Activated gamma-delta T cell (primary cell): ENCODE results near the gene CACNA1F.

ENCODE experiments used
- DNase-seq: peaks from one replicate; lab custom pipeline; 2025; lab: John Stamatoyannopoulos, UW
- total RNA-seq, 2 donors: gene quantifications; one replicate each; lab custom pipeline; 2026; lab: John Stamatoyannopoulos, UW

CACNA1F gene
- 1.7 reads per million in 2 donors for total RNA-seq

GRCh38 chrX:49233176-49233575 is at the start of gene CACNA1F:
TSS of gene CACNA1F (minus strand) at chrX:49233340. CDS start at chrX:49233309, 31 bp downstream.
- no peak for DNase-seq

- DNase-seq: no peak
Observed at GRCh38 chrX:49282647-49283011, 49.5 kb upstream of the CACNA1F start.

GRCh38 chrX:49278081-49278480 is 44.9 kb upstream of the CACNA1F start:
- DNase-seq: no peak

- no peak for DNase-seq
Observed at GRCh38 chrX:49277535-49277830, 44.3 kb upstream of the CACNA1F start.

GRCh38 chrX:49276671-49277534 is 43.8 kb upstream of the CACNA1F start:
- DNase-seq: no peak

GRCh38 chrX:49276207-49276606 is 43.1 kb upstream of the CACNA1F start:
- DNase-seq: no peak

- DNase-seq: no peak
Observed at GRCh38 chrX:49273181-49273727, 40.1 kb upstream of the CACNA1F start.

GRCh38 chrX:49272421-49272820 is 39.3 kb upstream of the CACNA1F start:
- no peak for DNase-seq

- no peak for DNase-seq
Observed at GRCh38 chrX:49271341-49271740, 38.2 kb upstream of the CACNA1F start.

GRCh38 chrX:49270249-49270921 is 37.2 kb upstream of the CACNA1F start:
- DNase-seq: no peak

GRCh38 chrX:49269767-49270248 is 36.7 kb upstream of the CACNA1F start, which contains the start of gene PPP1R3F:
TSS of gene PPP1R3F (plus strand) at chrX:49269793. CDS start at chrX:49269870, 77 bp downstream.
- DNase-seq: no peak

- peak; percentile 78 for DNase-seq
Observed at GRCh38 chrX:49269010-49269766, 36.0 kb upstream of the CACNA1F start.

- no peak for DNase-seq
Observed at GRCh38 chrX:49268702-49269009, 35.5 kb upstream of the CACNA1F start.

- no peak for DNase-seq
Observed at GRCh38 chrX:49266523-49267445, 33.6 kb upstream of the CACNA1F start.

- no peak for DNase-seq
Observed at GRCh38 chrX:49264460-49264859, 31.3 kb upstream of the CACNA1F start, which contains the start of gene FOXP3. TSS of gene FOXP3 (minus strand) at chrX:49264710. CDS start at chrX:49258505, 6,205 bp downstream.

GRCh38 chrX:49263631-49264030 is 30.5 kb upstream of the CACNA1F start:
- DNase-seq: no peak

GRCh38 chrX:49262603-49263002 is 29.5 kb upstream of the CACNA1F start:
- DNase-seq: no peak

GRCh38 chrX:49260221-49260985 is 27.3 kb upstream of the CACNA1F start:
- DNase-seq: no peak

- DNase-seq: no peak
Observed at GRCh38 chrX:49258749-49259124, 25.6 kb upstream of the CACNA1F start.
